ENCODE measurements around the gene SLC6A16.

SLC6A16 gene

GRCh38 chr19:49271080-49271753 is 53.8 kb downstream of the SLC6A16 start:
- no peak for DNase-seq (ENCODE audit: low read depth in 2 of 2)

GRCh38 chr19:49266409-49266808 is 58.6 kb downstream of the SLC6A16 start:
- peak in 1 of 2 donors; percentile 17 for DNase-seq (ENCODE audit: low read depth in 2 of 2)

- DNase-seq (ENCODE audit: low read depth in 2 of 2) = no peak
Observed at GRCh38 chr19:49264258-49264657, 60.7 kb downstream of the SLC6A16 start.

GRCh38 chr19:49261602-49262001 is 63.4 kb downstream of the SLC6A16 start:
- DNase-seq (ENCODE audit: low read depth in 2 of 2) = no peak

- no peak for DNase-seq (ENCODE audit: low read depth in 2 of 2)
Observed at GRCh38 chr19:49256691-49257090, 68.3 kb downstream of the SLC6A16 start.

GRCh38 chr19:49255674-49256073 is 69.3 kb downstream of the SLC6A16 start:
- DNase-seq (ENCODE audit: low read depth in 2 of 2) = no peak

GRCh38 chr19:49249933-49250332 is 75.1 kb downstream of the SLC6A16 start:
- no peak for DNase-seq (ENCODE audit: low read depth in 2 of 2)

- DNase-seq (ENCODE audit: low read depth in 2 of 2) = no peak
Observed at GRCh38 chr19:49247676-49248075, 77.3 kb downstream of the SLC6A16 start.

GRCh38 chr19:49244256-49244655 is 80.7 kb downstream of the SLC6A16 start:
- DNase-seq (ENCODE audit: low read depth in 2 of 2) = no peak

GRCh38 chr19:49243726-49244125 is 81.3 kb downstream of the SLC6A16 start:
- DNase-seq (ENCODE audit: low read depth in 2 of 2) = no peak

GRCh38 chr19:49243129-49243528 is 81.9 kb downstream of the SLC6A16 start:
- no peak for DNase-seq (ENCODE audit: low read depth in 2 of 2)

GRCh38 chr19:49241769-49242168 is 83.2 kb downstream of the SLC6A16 start:
- no peak for DNase-seq (ENCODE audit: low read depth in 2 of 2)

Data from stimulated activated CD8-positive, alpha-beta memory T cell treated with anti-CD3 and anti-CD28 coated beads, Interleukin-2, amount 100 ng/mL, for 1 hour (primary cell).